HL-60 (cell line): Measurements from ENCODE around the gene TMEM88.

Experiments used
- DNase-seq, 2 experiments: peaks; one replicate each; pipeline ENCODE4 v3.0.0-alpha.2; 2010 to 2020; ENCODE audit warnings: low read depth in 1 of 2, low spot score in 1 of 2
- H3K27ac ChIP-seq: fragments of 250-450 bp; sonication (Bioruptor Pico); replicated peaks from 2 replicates; pipeline ENCODE4 v1.5.1; 2020; ENCODE audit warnings: mild to moderate bottlenecking, moderate library complexity
- H3K27me3 ChIP-seq: fragments of 250-450 bp; sonication (Bioruptor Pico); 2 replicates; pipeline ENCODE4 v1.5.1; 2021; ENCODE audit warnings: mild to moderate bottlenecking, moderate library complexity; ENCODE audit not compliant: insufficient read depth, poor library complexity, severe bottlenecking
- H3K4me3 ChIP-seq: replicated peaks from 2 replicates; pipeline ENCODE4 v1.5.1; 2011; ENCODE audit warnings: mild to moderate bottlenecking, control low read depth, low read length; ENCODE audit not compliant: insufficient read depth
- CTCF ChIP-seq: IDR thresholded peaks from one replicate; pipeline ENCODE4 v1.5.1; 2011; ENCODE audit warnings: low read length, control low read depth, inconsistent platforms; ENCODE audit not compliant: insufficient read depth
- GABPA ChIP-seq: IDR thresholded peaks from 2 replicates; pipeline ENCODE4 v1.6.1; 2012; ENCODE audit warnings: low read depth
- POLR2AphosphoS5 ChIP-seq: IDR thresholded peaks from 2 replicates; pipeline ENCODE4 v1.6.1; 2012; ENCODE audit warnings: low read depth
- SPI1 ChIP-seq: IDR thresholded peaks from 2 replicates; pipeline ENCODE4 v1.6.1; 2012; ENCODE audit warnings: low read depth, mild to moderate bottlenecking, borderline replicate concordance
- TF ChIP-seq, protein P1 (sequence below): IDR thresholded peaks from 2 replicates; pipeline ENCODE4 v1.6.1; 2012; ENCODE audit warnings: low read depth; ENCODE audit not compliant: insufficient replicate concordance

TMEM88 gene

DNA sequence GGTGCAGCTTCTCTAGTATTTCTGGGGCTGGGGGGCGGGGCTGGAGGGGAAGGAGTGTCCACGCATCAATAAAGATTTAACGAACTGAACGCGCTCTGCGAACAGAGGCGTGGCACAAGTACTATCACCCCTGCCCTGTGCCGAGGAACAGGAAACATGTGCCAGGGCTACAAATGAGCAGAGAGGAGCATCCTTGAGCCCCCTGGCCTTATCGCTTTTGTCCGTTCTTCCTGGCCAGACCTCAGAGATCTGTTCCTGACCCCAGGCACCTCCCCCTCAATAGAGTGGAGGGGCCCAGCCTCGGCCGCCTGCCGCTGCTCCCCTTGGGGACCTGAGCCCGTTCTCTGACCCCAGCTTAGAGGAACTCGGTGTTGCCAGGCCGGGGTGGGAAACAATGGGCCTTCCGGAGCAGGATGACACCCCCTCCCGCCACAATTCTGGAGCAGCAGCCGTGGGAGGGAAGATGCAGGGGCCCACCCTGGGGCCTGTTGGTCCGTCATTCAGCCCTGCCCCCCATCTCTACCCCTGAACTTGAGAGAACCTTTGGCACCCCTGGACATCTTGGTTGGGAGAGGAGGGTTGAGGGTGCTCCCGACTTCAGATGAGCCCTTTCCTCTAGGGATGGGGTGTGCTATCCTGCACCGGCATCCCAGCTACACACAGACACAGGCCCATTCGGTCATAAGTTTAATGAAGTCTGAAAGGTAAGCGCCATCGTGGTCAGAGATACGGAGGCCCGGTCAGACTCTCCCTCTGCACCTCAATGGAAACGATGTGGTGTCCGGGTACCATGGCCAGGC lies 1.3 kb downstream of the TMEM88 start:
- DNase-seq = peak in 1 of 2 experiments; percentile 28
- Histone ChIP-seq H3K27me3 (no peaks in the 10 kb centered on the region), H3K27ac (peak overlapping the region; percentile 94)

GRCh38 chr17:7856811-7857712 lies 2.2 kb downstream of the TMEM88 start, which contains the start of gene NAA38:
TSS of gene NAA38 (minus strand) at chr17:7857559. CDS start at chr17:7857463, 96 bp downstream.
- DNase-seq = peak; percentile 87 to 93
- Histone ChIP-seq H3K27ac (peak within 1 kb of the TSS; percentile 94), H3K4me3 (peak within 1 kb of the TSS; percentile 77), H3K27me3 (no peaks in the 10 kb centered on the region)
- TF ChIP-seq POLR2AphosphoS5 (peak; percentile 37; the same call in 1 of the 2 replicates), SPI1 (no peak; the same call in 1 of the 2 replicates)

More for the DNA sequence above, 1.3 kb downstream of the TMEM88 start:
- TF ChIP-seq SPI1 (no peak), POLR2AphosphoS5 (peak; percentile 22)
- H3K4me3 ChIP-seq = peak overlapping the region; percentile 77

- Histone ChIP-seq H3K27me3 (no peaks in the 10 kb centered on the region), H3K27ac (peak within 1 kb of the TSS; percentile 94), H3K4me3 (peak within 1 kb of the TSS; percentile 77)
- TF ChIP-seq POLR2AphosphoS5 = peak; percentile 47
- TF ChIP-seq, protein P1, sequence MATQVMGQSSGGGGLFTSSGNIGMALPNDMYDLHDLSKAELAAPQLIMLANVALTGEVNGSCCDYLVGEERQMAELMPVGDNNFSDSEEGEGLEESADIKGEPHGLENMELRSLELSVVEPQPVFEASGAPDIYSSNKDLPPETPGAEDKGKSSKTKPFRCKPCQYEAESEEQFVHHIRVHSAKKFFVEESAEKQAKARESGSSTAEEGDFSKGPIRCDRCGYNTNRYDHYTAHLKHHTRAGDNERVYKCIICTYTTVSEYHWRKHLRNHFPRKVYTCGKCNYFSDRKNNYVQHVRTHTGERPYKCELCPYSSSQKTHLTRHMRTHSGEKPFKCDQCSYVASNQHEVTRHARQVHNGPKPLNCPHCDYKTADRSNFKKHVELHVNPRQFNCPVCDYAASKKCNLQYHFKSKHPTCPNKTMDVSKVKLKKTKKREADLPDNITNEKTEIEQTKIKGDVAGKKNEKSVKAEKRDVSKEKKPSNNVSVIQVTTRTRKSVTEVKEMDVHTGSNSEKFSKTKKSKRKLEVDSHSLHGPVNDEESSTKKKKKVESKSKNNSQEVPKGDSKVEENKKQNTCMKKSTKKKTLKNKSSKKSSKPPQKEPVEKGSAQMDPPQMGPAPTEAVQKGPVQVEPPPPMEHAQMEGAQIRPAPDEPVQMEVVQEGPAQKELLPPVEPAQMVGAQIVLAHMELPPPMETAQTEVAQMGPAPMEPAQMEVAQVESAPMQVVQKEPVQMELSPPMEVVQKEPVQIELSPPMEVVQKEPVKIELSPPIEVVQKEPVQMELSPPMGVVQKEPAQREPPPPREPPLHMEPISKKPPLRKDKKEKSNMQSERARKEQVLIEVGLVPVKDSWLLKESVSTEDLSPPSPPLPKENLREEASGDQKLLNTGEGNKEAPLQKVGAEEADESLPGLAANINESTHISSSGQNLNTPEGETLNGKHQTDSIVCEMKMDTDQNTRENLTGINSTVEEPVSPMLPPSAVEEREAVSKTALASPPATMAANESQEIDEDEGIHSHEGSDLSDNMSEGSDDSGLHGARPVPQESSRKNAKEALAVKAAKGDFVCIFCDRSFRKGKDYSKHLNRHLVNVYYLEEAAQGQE = no peak
- peak in 1 of 2 experiments; percentile 88 for DNase-seq
These were observed 3.1 kb downstream of the TMEM88 start, which contains the start of gene CYB5D1 for GRCh38 chr17:7857713-7858521. TSS of gene CYB5D1 (plus strand) at chr17:7858003. CDS start at chr17:7858135, 132 bp downstream.

DNA sequence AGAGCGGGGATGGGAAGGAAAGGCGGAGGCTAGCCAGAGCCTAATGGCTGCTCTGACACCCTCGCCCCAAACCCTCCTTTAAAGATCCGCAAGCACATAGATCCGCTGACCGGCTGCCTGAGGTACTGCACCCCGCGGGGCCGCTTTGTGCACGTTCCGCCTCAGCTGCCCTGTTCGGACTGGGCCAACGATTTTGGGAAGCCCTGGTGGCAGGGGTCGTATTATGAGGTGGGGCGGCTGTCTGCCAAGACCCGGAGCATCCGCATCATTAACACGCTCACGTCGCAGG lies 3.6 kb downstream of the TMEM88 start:
- H3K27ac ChIP-seq = peak overlapping the region; percentile 94
- DNase-seq = peak in 1 of 2 experiments; percentile 65
- no peak for TF ChIP-seq GABPA
- TF ChIP-seq SPI1 = no peak
- peak; percentile 1 for TF ChIP-seq CTCF
- TF ChIP-seq, protein P1 = no peak
- TF ChIP-seq POLR2AphosphoS5 = no peak

GRCh38 chr17:7859028-7859427 lies 4.2 kb downstream of the TMEM88 start:
- peak overlapping the region; percentile 77 for H3K4me3 ChIP-seq
- TF ChIP-seq CTCF = no peak
- TF ChIP-seq, protein P1 = no peak
- no peak for TF ChIP-seq GABPA
- no peak for TF ChIP-seq POLR2AphosphoS5
- no peak for TF ChIP-seq SPI1
- no peak for DNase-seq
- H3K27ac ChIP-seq = no peak overlapping the region
- no peaks in the 10 kb centered on the region for H3K27me3 ChIP-seq

More for the DNA sequence above, 3.6 kb downstream of the TMEM88 start:
- no peaks in the 10 kb centered on the region for H3K27me3 ChIP-seq
- H3K4me3 ChIP-seq = peak overlapping the region; percentile 77
